AG04450 (cell line): Measurements from ENCODE around the gene EFHC2. TPM values are rescaled to one million over a fixed set of nuclear protein-coding genes. Genes with fewer than 3 reads are reported as not detected.

Source experiments
- CTCF ChIA-PET: fragments of 300-600, 350-600 bp; formaldehyde crosslinking; extraction: SDS; loops from one replicate; lab custom pipeline; 2022; ENCODE audit warnings: antibody characterized with exemption, inconsistent platforms; lab: Charles Lee
- POLR2A ChIA-PET: fragments of 350-600 bp; formaldehyde crosslinking; extraction: SDS; loops from one replicate; lab custom pipeline; 2021; ENCODE audit warnings: antibody characterized with exemption, inconsistent platforms; lab: Yijun Ruan, JAX
- DNase-seq: peaks from one replicate; pipeline ENCODE4 v3.0.0-alpha.2; 2011; ENCODE audit warnings: low read depth, low spot score
- H3K27ac ChIP-seq: one replicate; pipeline ENCODE4 v1.5.1; 2012; ENCODE audit warnings: low read depth, low read length, control low read depth
- H3K27me3 ChIP-seq: one replicate; pipeline ENCODE4 v1.6.0; 2012; ENCODE audit warnings: low read length; ENCODE audit not compliant: control insufficient read depth, insufficient read depth
- H3K4me3 ChIP-seq: 2 replicates; pipeline ENCODE4 v1.5.1; 2011; ENCODE audit warnings: mild to moderate bottlenecking, low read depth, low read length, control low read depth
- H3K9me3 ChIP-seq: 2 replicates; pipeline ENCODE4 v1.5.1; 2012; ENCODE audit warnings: low read length; ENCODE audit not compliant: control insufficient read depth, insufficient read depth
- CTCF ChIP-seq: IDR thresholded peaks from 2 replicates; pipeline ENCODE4 v1.5.1; 2011; ENCODE audit warnings: low read depth, low read length, control low read depth, inconsistent platforms
- polyA plus RNA-seq: library from polyadenylated mRNA; depleted of rRNA; stranded (reverse); fragments of >200 nt; gene quantifications from 2 replicates; pipeline ENCODE4 v1.2.3, GENCODE V29; 2011; rRNA removed

The EFHC2 gene
- polyA plus RNA-seq, 1 experiment = 0.42 TPM

DNA sequence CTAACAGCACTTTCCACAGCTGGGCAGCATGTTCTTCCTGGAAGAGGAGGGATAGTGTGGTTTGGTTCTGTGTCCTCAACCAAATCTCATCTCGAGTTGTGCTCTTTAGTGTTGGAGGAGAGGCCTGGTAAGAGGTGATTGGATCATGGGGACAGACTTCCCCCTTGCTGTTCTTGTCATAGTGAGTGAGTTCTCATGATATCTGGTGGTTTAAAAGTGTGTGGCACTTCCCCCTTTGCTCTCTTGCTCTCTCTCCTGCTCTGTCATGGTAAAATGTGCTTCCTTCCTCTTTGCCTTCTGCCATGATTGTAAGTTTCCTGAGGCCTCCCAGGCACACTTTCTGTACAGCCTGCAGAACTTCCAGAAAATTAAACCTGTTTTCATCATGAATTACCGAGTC, 236.6 kb downstream of the EFHC2 start:
- H3K9me3 ChIP-seq = no peaks in the 10 kb centered on the region
- no peak for DNase-seq
- H3K27ac ChIP-seq = no peak overlapping the region
- ChIA-PET POLR2A (no interaction called here), CTCF (no interaction called here)
- H3K27me3 ChIP-seq = no peaks in the 10 kb centered on the region
- no peak overlapping the region for H3K4me3 ChIP-seq
- TF ChIP-seq CTCF = no peak

- no peaks in the 10 kb centered on the region for H3K27me3 ChIP-seq
- POLR2A ChIA-PET = no interaction called here
- H3K9me3 ChIP-seq = no peaks in the 10 kb centered on the region
- DNase-seq = no peak
- no peak overlapping the region for H3K27ac ChIP-seq
- CTCF ChIA-PET = interaction anchor here (0.6 kb wide), 1 partner anchor 36 kb away, joined by 3 read pairs; no protein-coding TSS in a partner anchor
- H3K4me3 ChIP-seq = no peak overlapping the region
- no peak for TF ChIP-seq CTCF
Measured at GRCh38 chrX:44105228-44105913, 238.1 kb downstream of the EFHC2 start.

DNA sequence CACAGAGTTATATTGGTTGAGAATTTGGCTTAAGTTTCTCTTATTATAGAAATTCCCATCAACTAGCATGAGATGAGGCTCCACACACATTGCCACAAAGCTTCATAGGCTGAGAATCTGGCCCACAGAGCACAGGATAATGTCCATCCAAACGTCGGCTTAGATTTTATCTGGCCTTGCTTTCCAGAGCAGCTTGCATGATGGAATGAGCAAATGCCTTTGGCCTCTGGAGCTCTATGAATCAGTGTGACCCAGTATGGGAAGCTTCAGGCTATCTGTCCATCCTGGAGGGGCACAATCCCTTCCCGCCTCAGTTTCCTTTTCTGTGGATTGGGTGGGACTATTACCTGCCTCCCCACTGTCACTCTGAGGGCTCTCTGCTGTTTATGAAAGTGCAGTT, 238.8 kb downstream of the EFHC2 start:
- no peak for DNase-seq
- no peaks in the 10 kb centered on the region for H3K27me3 ChIP-seq
- H3K4me3 ChIP-seq = no peak overlapping the region
- CTCF ChIA-PET = interaction anchor here (0.6 kb wide), 1 partner anchor 35 kb away, joined by 3 read pairs; no protein-coding TSS in a partner anchor
- TF ChIP-seq CTCF = no peak
- POLR2A ChIA-PET = no interaction called here
- no peaks in the 10 kb centered on the region for H3K9me3 ChIP-seq
- no peak overlapping the region for H3K27ac ChIP-seq

DNA sequence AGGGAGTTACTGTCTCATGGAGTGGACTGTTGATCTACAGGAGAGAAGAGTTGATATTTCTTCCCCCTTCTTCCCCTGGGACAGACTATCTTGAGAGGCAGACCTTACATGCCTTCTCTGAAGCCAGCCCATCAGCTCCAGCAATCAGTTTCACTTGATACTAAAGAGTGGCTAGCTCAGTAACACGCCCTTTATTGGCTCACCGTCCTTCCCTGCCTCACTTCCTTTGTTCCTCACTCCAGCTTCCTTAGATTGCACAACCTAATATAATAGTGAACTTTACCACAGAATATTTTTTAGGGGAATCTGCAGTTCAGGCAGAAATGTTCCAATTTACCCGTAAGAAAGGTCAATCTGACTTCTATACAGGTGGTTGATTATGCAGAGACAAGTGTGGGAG, 242.2 kb downstream of the EFHC2 start:
- Histone ChIP-seq H3K4me3 (no peak overlapping the region), H3K9me3 (no peaks in the 10 kb centered on the region), H3K27me3 (no peaks in the 10 kb centered on the region), H3K27ac (no peak overlapping the region)
- POLR2A ChIA-PET = no interaction called here
- DNase-seq = no peak
- CTCF ChIA-PET = no interaction called here
- no peak for TF ChIP-seq CTCF

DNA sequence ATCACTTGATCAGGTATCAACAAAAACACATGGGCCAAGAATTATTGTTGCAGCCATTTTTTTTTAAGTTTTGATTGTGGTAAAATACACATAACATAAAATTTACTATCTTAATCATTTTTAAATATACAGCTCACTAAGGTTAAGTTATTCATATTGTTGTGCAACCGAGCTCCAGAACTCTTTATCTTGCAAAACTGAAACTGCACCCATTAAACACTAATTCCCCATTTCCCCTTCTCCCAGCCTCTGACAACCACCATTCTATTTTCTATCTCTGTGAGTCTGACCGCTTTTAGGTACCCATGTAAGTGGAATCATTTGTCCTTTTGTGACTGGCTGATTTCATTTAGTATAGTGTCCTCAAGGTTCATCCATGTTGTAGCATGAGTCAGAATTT, 244.1 kb downstream of the EFHC2 start:
- DNase-seq = no peak
- Histone ChIP-seq H3K9me3 (no peaks in the 10 kb centered on the region), H3K27ac (no peak overlapping the region), H3K27me3 (no peaks in the 10 kb centered on the region), H3K4me3 (no peak overlapping the region)
- ChIA-PET CTCF (no interaction called here), POLR2A (no interaction called here)
- no peak for TF ChIP-seq CTCF

Other genes with a start within 250 kb of the EFHC2 start
- gene FUNDC1, start 199.2 kb upstream of the EFHC2 start, polyA plus RNA-seq = 15.1 and 21.6 TPM in 2 replicates